ENCODE results near the gene SOX8. TPM values are rescaled to one million over a fixed set of nuclear protein-coding genes. Genes with fewer than 3 reads are reported as not detected.

Gene SOX8
- total RNA-seq, 1 experiment from 2014 or later, result not detected

DNA sequence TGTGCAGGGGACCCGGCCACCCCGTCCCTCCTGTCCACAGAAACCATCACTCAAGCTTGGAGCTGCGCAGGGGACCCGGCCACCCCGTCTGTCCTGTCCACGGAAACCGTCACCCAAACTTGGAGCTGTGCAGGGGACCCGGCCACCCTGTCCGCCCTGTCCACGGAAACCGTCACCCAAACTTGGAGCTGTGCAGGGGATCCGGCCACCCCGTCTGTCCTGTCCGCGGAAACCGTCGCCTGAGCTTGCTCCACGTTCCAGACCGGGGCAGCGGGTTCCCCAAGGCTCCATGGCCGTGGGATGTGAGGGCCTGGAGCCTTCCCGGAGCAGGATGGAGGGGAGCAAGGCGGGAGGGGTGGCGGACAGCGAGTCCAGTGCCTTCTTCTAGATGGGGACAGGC is 25.2 kb downstream of the SOX8 start:
- H3K27ac ChIP-seq (ENCODE audit: low read length), result no peak overlapping the region
- H4K20me1 ChIP-seq (ENCODE audit: insufficient read depth, low read depth, low read length), result no peaks in the 10 kb centered on the region
- H3K36me3 ChIP-seq (ENCODE audit: insufficient read depth, low read length), result no peaks in the 10 kb centered on the region
- H3K27me3 ChIP-seq (ENCODE audit: low read length), result no peaks in the 10 kb centered on the region
- DNase-seq, result no peak
- no peaks in the 10 kb centered on the region for H3K79me2 ChIP-seq (ENCODE audit: low read length)
- H3K9me3 ChIP-seq (ENCODE audit: low read length), result no peaks in the 10 kb centered on the region
- no peak overlapping the region for H3K4me3 ChIP-seq (ENCODE audit: low read length)
- no peaks in the 10 kb centered on the region for H3K4me1 ChIP-seq (ENCODE audit: low read length)
- no peak overlapping the region for H2AFZ ChIP-seq (ENCODE audit: low read length)
- no peak overlapping the region for H3K9ac ChIP-seq (ENCODE audit: low read length)
- H3K4me2 ChIP-seq (ENCODE audit: low read depth, low read length, poor library complexity, severe bottlenecking), result no peak overlapping the region
- no peaks in the 10 kb centered on the region for H3K9me2 ChIP-seq (replicated peaks; ENCODE audit: insufficient read depth, low read length)

DNA sequence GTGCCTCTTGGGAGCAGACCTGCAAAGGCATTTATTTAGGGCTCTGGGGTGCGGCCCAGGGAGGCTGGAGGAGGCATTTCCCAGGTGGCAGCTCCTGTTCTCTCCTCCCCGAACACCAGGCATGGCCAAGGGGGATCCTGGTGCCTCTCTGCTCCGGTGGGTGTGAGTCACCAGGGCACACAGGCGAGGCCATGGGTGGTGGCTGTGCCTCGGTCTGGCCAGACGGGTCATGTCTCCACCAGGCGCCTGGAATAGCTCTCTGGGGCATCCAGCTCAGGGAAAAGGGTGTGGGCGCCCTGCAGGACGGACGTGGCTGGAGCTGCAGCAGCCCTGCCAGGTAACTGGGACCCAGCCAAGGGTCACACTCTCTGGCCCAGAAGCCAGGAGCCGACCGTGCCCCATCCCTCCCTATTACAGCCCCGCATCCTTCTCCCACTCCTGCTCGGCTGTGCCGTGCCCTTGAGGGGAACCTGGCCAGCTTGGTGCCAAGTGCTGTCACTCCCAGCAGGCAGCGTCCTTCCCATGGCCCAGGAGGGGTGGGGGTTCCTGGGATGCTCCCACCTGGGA is 25.8 kb downstream of the SOX8 start:
- Histone ChIP-seq H2AFZ (ENCODE audit: low read length) (no peak overlapping the region), H3K27ac (ENCODE audit: low read length) (no peak overlapping the region), H3K4me2 (ENCODE audit: low read depth, low read length, poor library complexity, severe bottlenecking) (no peak overlapping the region), H3K9me3 (ENCODE audit: low read length) (no peaks in the 10 kb centered on the region), H3K36me3 (ENCODE audit: insufficient read depth, low read length) (no peaks in the 10 kb centered on the region), H3K4me1 (ENCODE audit: low read length) (no peaks in the 10 kb centered on the region), H3K4me3 (ENCODE audit: low read length) (no peak overlapping the region), H3K79me2 (ENCODE audit: low read length) (no peaks in the 10 kb centered on the region), H3K27me3 (ENCODE audit: low read length) (no peaks in the 10 kb centered on the region), H3K9me2 (replicated peaks; ENCODE audit: insufficient read depth, low read length) (no peaks in the 10 kb centered on the region), H4K20me1 (ENCODE audit: insufficient read depth, low read depth, low read length) (no peaks in the 10 kb centered on the region), H3K9ac (ENCODE audit: low read length) (no peak overlapping the region)
- DNase-seq, result no peak

GRCh38 chr16:1008085-1008484 is 26.5 kb downstream of the SOX8 start:
- H4K20me1 ChIP-seq (ENCODE audit: insufficient read depth, low read depth, low read length), result no peaks in the 10 kb centered on the region
- H3K36me3 ChIP-seq (ENCODE audit: insufficient read depth, low read length), result no peaks in the 10 kb centered on the region
- no peak overlapping the region for H3K4me3 ChIP-seq (ENCODE audit: low read length)
- DNase-seq, result no peak
- H3K27me3 ChIP-seq (ENCODE audit: low read length), result no peaks in the 10 kb centered on the region
- H3K9me2 ChIP-seq (replicated peaks; ENCODE audit: insufficient read depth, low read length), result no peaks in the 10 kb centered on the region
- H3K4me1 ChIP-seq (ENCODE audit: low read length), result no peaks in the 10 kb centered on the region
- H3K79me2 ChIP-seq (ENCODE audit: low read length), result no peaks in the 10 kb centered on the region
- no peak overlapping the region for H3K27ac ChIP-seq (ENCODE audit: low read length)
- no peak overlapping the region for H2AFZ ChIP-seq (ENCODE audit: low read length)
- H3K9me3 ChIP-seq (ENCODE audit: low read length), result no peaks in the 10 kb centered on the region
- H3K9ac ChIP-seq (ENCODE audit: low read length), result no peak overlapping the region
- H3K4me2 ChIP-seq (ENCODE audit: low read depth, low read length, poor library complexity, severe bottlenecking), result no peak overlapping the region

DNA sequence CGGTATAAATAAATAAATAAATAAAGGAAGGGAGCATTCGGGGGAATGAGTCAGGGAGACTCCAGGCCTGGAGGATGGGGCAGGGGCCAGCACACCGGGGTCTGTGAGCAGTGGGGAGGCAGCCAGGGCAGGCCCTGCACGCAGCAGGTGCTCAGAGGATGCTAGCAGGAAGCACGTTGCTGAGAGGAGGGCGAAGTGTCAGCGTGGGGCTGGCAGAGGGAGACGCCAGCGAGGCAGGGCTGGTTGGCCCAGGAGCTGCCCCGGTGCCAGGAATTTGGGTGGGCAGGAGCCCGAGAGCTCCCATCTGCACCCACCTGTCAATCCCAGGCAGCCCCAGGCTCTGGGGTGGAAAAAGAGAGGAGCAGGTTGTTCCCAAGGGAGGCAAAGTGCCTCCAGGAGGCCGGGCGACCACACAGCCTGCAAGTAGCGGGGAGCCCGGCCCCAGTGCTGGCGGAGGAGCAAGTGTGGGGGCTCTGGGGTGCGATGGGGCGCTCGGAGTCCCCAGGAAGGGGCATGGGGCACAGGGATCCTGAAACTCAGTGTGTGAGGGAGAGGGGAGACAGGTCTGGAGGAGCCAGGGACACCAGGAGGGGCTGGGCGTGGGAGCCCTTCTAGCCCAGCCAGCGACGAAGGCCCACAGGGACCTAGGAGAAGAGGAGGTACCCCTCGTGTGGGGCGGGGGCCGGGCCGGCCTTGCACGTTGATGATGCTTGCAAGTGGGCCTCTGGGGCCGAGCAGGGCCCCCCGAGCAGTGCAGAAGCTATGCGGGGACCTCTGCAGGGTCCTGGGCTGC is 28.0 kb downstream of the SOX8 start:
- Histone ChIP-seq H3K27me3 (ENCODE audit: low read length) (no peaks in the 10 kb centered on the region), H3K4me3 (ENCODE audit: low read length) (no peak overlapping the region), H3K4me2 (ENCODE audit: low read depth, low read length, poor library complexity, severe bottlenecking) (no peak overlapping the region), H3K9me3 (ENCODE audit: low read length) (no peaks in the 10 kb centered on the region), H3K9ac (ENCODE audit: low read length) (no peak overlapping the region), H3K36me3 (ENCODE audit: insufficient read depth, low read length) (no peaks in the 10 kb centered on the region), H3K27ac (ENCODE audit: low read length) (no peak overlapping the region), H2AFZ (ENCODE audit: low read length) (no peak overlapping the region), H4K20me1 (ENCODE audit: insufficient read depth, low read depth, low read length) (no peaks in the 10 kb centered on the region), H3K9me2 (replicated peaks; ENCODE audit: insufficient read depth, low read length) (no peaks in the 10 kb centered on the region), H3K4me1 (ENCODE audit: low read length) (no peaks in the 10 kb centered on the region), H3K79me2 (ENCODE audit: low read length) (no peaks in the 10 kb centered on the region)
- no peak for DNase-seq

DNA sequence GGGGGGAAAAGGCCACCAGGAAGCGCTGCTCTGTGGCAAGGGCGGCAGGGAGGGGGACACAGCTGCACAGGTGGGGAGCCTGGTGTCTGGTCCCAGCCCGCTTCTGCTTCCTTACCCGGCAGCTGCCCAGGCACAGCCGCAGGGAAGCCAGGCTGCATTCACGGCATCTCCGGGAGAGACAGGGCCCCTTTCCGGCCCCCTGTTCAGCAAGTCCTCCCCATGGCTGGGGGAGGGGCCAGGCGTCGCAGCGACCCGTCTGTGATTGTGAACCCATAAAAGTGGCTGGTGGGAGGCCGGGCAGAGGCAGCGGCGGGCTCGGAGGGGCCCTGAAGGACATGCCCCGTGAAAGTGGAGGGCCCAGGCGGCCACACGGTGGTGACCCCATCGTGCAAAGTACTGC is 28.7 kb downstream of the SOX8 start:
- no peaks in the 10 kb centered on the region for H3K36me3 ChIP-seq (ENCODE audit: insufficient read depth, low read length)
- no peaks in the 10 kb centered on the region for H4K20me1 ChIP-seq (ENCODE audit: insufficient read depth, low read depth, low read length)
- H3K27ac ChIP-seq (ENCODE audit: low read length), result no peak overlapping the region
- H3K27me3 ChIP-seq (ENCODE audit: low read length), result no peaks in the 10 kb centered on the region
- H3K9me3 ChIP-seq (ENCODE audit: low read length), result no peaks in the 10 kb centered on the region
- H3K4me3 ChIP-seq (ENCODE audit: low read length), result no peak overlapping the region
- H2AFZ ChIP-seq (ENCODE audit: low read length), result no peak overlapping the region
- no peaks in the 10 kb centered on the region for H3K79me2 ChIP-seq (ENCODE audit: low read length)
- no peak overlapping the region for H3K9ac ChIP-seq (ENCODE audit: low read length)
- no peak overlapping the region for H3K4me2 ChIP-seq (ENCODE audit: low read depth, low read length, poor library complexity, severe bottlenecking)
- no peaks in the 10 kb centered on the region for H3K4me1 ChIP-seq (ENCODE audit: low read length)
- no peaks in the 10 kb centered on the region for H3K9me2 ChIP-seq (replicated peaks; ENCODE audit: insufficient read depth, low read length)
- DNase-seq, result no peak

GRCh38 chr16:1010815-1011214 is 29.2 kb downstream of the SOX8 start:
- no peaks in the 10 kb centered on the region for H3K9me3 ChIP-seq (ENCODE audit: low read length)
- no peaks in the 10 kb centered on the region for H4K20me1 ChIP-seq (ENCODE audit: insufficient read depth, low read depth, low read length)
- DNase-seq, result no peak
- H3K4me3 ChIP-seq (ENCODE audit: low read length), result no peak overlapping the region
- H3K4me1 ChIP-seq (ENCODE audit: low read length), result no peaks in the 10 kb centered on the region
- no peaks in the 10 kb centered on the region for H3K9me2 ChIP-seq (replicated peaks; ENCODE audit: insufficient read depth, low read length)
- no peak overlapping the region for H3K27ac ChIP-seq (ENCODE audit: low read length)
- no peak overlapping the region for H3K9ac ChIP-seq (ENCODE audit: low read length)
- H2AFZ ChIP-seq (ENCODE audit: low read length), result no peak overlapping the region
- H3K4me2 ChIP-seq (ENCODE audit: low read depth, low read length, poor library complexity, severe bottlenecking), result no peak overlapping the region
- no peaks in the 10 kb centered on the region for H3K79me2 ChIP-seq (ENCODE audit: low read length)
- H3K36me3 ChIP-seq (ENCODE audit: insufficient read depth, low read length), result no peaks in the 10 kb centered on the region
- H3K27me3 ChIP-seq (ENCODE audit: low read length), result no peaks in the 10 kb centered on the region

DNA sequence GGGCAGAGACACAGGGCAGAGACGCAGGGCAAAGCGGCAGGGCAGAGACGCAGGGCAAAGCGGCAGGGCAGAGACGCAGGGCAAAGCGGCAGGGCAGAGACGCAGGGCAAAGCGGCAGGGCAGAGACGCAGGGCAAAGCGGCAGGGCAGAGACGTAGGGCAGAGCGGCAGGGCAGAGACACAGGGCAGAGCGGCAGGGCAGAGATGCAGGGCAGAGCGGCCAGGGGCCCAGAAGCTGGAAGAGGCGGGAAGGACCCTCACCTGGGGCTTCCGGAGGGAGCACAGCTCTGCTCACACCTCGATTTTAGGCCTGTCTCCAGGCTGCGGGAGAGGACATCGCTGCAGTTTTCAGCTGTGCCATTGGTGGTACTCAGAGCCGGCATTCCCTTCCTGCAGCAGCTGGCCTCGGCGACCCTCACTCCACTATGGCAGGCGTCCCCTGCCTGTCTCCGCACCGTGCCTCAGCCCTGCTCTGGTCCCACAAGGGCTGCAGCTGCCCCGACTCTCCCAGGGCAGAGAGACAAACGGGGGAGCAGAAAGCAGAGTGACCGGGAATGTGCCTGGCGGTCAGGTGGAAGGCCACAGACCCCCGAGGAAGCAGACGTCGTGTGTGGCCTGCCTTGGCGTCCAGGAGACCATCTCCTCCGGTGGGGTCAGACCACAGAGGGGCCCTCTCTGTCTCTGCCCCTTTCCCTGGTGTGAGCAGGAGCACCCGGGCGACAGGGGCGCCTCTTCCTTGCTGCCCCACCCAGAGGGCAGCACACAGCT is 29.9 kb downstream of the SOX8 start:
- Histone ChIP-seq H3K4me3 (ENCODE audit: low read length) (no peak overlapping the region), H3K4me2 (ENCODE audit: low read depth, low read length, poor library complexity, severe bottlenecking) (no peak overlapping the region), H3K9me3 (ENCODE audit: low read length) (no peaks in the 10 kb centered on the region), H3K36me3 (ENCODE audit: insufficient read depth, low read length) (no peaks in the 10 kb centered on the region), H2AFZ (ENCODE audit: low read length) (no peak overlapping the region), H3K79me2 (ENCODE audit: low read length) (no peaks in the 10 kb centered on the region), H3K27ac (ENCODE audit: low read length) (no peak overlapping the region), H3K9me2 (replicated peaks; ENCODE audit: insufficient read depth, low read length) (no peaks in the 10 kb centered on the region), H3K9ac (ENCODE audit: low read length) (no peak overlapping the region), H4K20me1 (ENCODE audit: insufficient read depth, low read depth, low read length) (no peaks in the 10 kb centered on the region), H3K27me3 (ENCODE audit: low read length) (no peaks in the 10 kb centered on the region), H3K4me1 (ENCODE audit: low read length) (no peaks in the 10 kb centered on the region)
- no peak for DNase-seq

GRCh38 chr16:1012135-1012534 is 30.6 kb downstream of the SOX8 start:
- no peak overlapping the region for H3K9ac ChIP-seq (ENCODE audit: low read length)
- H3K79me2 ChIP-seq (ENCODE audit: low read length), result no peaks in the 10 kb centered on the region
- no peaks in the 10 kb centered on the region for H3K9me2 ChIP-seq (replicated peaks; ENCODE audit: insufficient read depth, low read length)
- no peaks in the 10 kb centered on the region for H3K9me3 ChIP-seq (ENCODE audit: low read length)
- no peak overlapping the region for H3K27ac ChIP-seq (ENCODE audit: low read length)
- no peaks in the 10 kb centered on the region for H3K4me1 ChIP-seq (ENCODE audit: low read length)
- no peak overlapping the region for H3K4me2 ChIP-seq (ENCODE audit: low read depth, low read length, poor library complexity, severe bottlenecking)
- no peaks in the 10 kb centered on the region for H4K20me1 ChIP-seq (ENCODE audit: insufficient read depth, low read depth, low read length)
- no peak overlapping the region for H2AFZ ChIP-seq (ENCODE audit: low read length)
- H3K4me3 ChIP-seq (ENCODE audit: low read length), result no peak overlapping the region
- no peaks in the 10 kb centered on the region for H3K27me3 ChIP-seq (ENCODE audit: low read length)
- no peak for DNase-seq
- no peaks in the 10 kb centered on the region for H3K36me3 ChIP-seq (ENCODE audit: insufficient read depth, low read length)

Data from Karpas-422 (cell line).